ENCODE measurements around the gene KCTD17.

Gene KCTD17

DNA sequence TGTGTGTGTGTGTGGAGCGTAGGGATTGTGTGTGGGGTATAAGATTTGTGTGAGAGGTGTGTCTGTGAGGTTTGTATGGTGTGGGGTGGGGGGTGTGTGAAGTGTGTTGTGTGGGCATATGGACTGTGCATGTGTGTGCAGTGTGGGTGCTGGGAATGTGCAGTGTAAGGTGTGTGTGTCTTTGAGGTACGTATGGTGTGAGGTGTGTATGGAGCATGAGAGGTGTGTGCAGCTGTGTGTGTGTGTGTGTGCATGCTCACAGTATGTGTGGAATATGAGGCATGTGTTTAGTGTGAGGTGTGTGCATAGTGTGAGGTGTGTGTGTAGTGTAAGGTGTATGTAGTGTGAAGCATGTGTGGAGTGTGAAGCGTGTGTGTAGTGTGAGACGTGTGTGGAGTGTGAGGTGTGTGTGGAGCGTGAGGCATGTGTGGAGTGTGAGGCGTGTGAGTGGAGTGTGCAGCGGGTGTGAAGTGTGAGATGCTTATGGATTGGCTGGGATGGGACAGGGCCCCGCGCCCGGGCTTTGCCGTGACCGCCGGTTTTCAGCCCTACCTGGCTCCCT, 59.7 kb downstream of the KCTD17 start:
- no peak for DNase-seq

DNA sequence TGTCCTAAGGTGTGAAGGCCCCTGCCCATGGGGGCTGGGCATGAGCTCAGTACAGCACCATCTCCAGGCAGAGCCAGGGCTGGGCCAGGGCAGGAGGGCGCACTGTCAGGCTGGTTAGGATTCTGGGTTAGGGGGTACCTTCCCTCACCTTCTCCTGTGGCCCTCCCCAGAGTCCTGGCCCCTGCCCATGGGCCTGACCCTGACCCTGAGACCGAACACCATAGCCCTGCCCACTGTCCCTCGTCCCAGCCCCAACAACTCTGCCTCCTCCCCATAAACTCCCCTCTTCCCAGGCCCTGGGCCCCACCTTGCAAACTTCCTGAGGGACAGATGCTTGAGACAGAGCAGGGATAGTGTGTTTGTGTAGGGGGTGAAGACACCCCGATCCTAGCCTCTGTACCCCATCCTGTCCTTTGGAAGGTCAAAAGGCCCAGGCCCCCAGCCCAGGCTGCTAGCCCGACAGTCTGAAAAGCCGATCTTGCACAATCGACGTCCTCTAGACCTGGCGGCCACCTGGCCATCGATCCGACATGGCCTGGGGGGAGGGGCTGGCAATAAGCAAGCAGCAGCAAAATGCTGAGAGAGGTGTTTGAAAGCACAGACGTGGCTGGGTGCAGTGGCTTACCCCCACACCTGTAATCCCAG, 60.7 kb downstream of the KCTD17 start:
- DNase-seq, result no peak
